ENCODE data around the gene TSPAN11.

GRCh38 chr12:30988086-30988485 is 61.5 kb downstream of the TSPAN11 start:
- TF ChIP-seq EZH2phosphoT487 (IDR thresholded peaks at IDR 0.05; ENCODE audit: insufficient read depth, low read depth) (no peak), EZH2 (IDR thresholded peaks at IDR 0.05; ENCODE audit: insufficient read depth, poor library complexity, severe bottlenecking) (no peak)
